ENCODE measurements around the gene KIF4A. TPM values are rescaled to one million over a fixed set of nuclear protein-coding genes. Genes with fewer than 3 reads are reported as not detected.

KIF4A gene
- polyA plus RNA-seq, 1 donor (not counting 4 experiments of a cell fraction or from before 2014, with no cell fraction given): 7.1 TPM

GRCh38 chrX:70452143-70452733, 162.3 kb downstream of the KIF4A start:
- DNase-seq (ENCODE audit: low read depth, low spot score) (no peak), FAIRE-seq (no peak)
- Histone ChIP-seq H3K4me3 (ENCODE audit: control insufficient read depth in 2 of 3, extremely low read depth in 1 of 3, insufficient read depth in 2 of 3, low read depth in 1 of 3, low read length in 3 of 3) (peak overlapping the region; percentile 45 to 60 (median 57)), H3K27ac (ENCODE audit: control insufficient read depth, insufficient read depth, low read length) (no peak overlapping the region), H3K4me1 (ENCODE audit: control insufficient read depth, extremely low read depth, insufficient read depth, low read length) (peaks cover 14% of the 10 kb centered on the region), H3K79me2 (ENCODE audit: control insufficient read depth, insufficient read depth, low read length) (no peaks in the 10 kb centered on the region), H3K27me3 (ENCODE audit: control insufficient read depth, extremely low read depth, insufficient read depth, low read length) (peaks cover 2% of the 10 kb centered on the region), H3K9ac (ENCODE audit: control insufficient read depth, extremely low read depth, insufficient read depth, low read length) (peak overlapping the region; percentile 44), H3K4me2 (ENCODE audit: control insufficient read depth, extremely low read depth, insufficient read depth, low read depth, low read length) (peak overlapping the region; percentile 62), H3K9me3 (ENCODE audit: control insufficient read depth, low read depth, low read length) (no peaks in the 10 kb centered on the region), H3K36me3 (ENCODE audit: control insufficient read depth in 2 of 2, extremely low read depth in 1 of 2, insufficient read depth in 2 of 2, low read length in 2 of 2) (no peaks in the 10 kb centered on the region), H4K20me1 (ENCODE audit: control insufficient read depth, extremely low read depth, insufficient read depth, low read length) (no peaks in the 10 kb centered on the region), H3K9me1 (ENCODE audit: control insufficient read depth, extremely low read depth, insufficient read depth, low read length) (no peaks in the 10 kb centered on the region), H2AFZ (ENCODE audit: control insufficient read depth, low read length) (peak overlapping the region; percentile 49)
- dilution Hi-C loops (cut with MboI; ENCODE audit: extremely low pct_ligation_motif_present, low sequenced_read_pairs): no loop called here
- TF ChIP-seq EZH2 (IDR thresholded peaks at IDR 0.05; ENCODE audit: low read length): no peak
- peak in 2 of 3 experiments; percentile 52 to 61 for TF ChIP-seq CTCF (optimal IDR thresholded peaks at IDR 0.05 in 1 of 3, IDR thresholded peaks at IDR 0.05 in 1 of 3, conservative IDR thresholded peaks at IDR 0.05 in 1 of 3; ENCODE audit: extremely low read depth in 1 of 3, insufficient read depth in 2 of 3, low read length in 3 of 3)

GRCh38 chrX:70453024-70453618, 163.2 kb downstream of the KIF4A start:
- Histone ChIP-seq H4K20me1 (ENCODE audit: control insufficient read depth, extremely low read depth, insufficient read depth, low read length) (no peaks in the 10 kb centered on the region), H3K27me3 (ENCODE audit: control insufficient read depth, extremely low read depth, insufficient read depth, low read length) (no peaks in the 10 kb centered on the region), H3K9ac (ENCODE audit: control insufficient read depth, extremely low read depth, insufficient read depth, low read length) (peak overlapping the region; percentile 44), H3K4me2 (ENCODE audit: control insufficient read depth, extremely low read depth, insufficient read depth, low read depth, low read length) (peak overlapping the region; percentile 62), H3K4me1 (ENCODE audit: control insufficient read depth, extremely low read depth, insufficient read depth, low read length) (peaks cover 14% of the 10 kb centered on the region), H3K36me3 (ENCODE audit: control insufficient read depth in 2 of 2, extremely low read depth in 1 of 2, insufficient read depth in 2 of 2, low read length in 2 of 2) (no peaks in the 10 kb centered on the region), H2AFZ (ENCODE audit: control insufficient read depth, low read length) (no peak overlapping the region), H3K9me1 (ENCODE audit: control insufficient read depth, extremely low read depth, insufficient read depth, low read length) (no peaks in the 10 kb centered on the region), H3K4me3 (ENCODE audit: control insufficient read depth in 2 of 3, extremely low read depth in 1 of 3, insufficient read depth in 2 of 3, low read depth in 1 of 3, low read length in 3 of 3) (peak overlapping the region; percentile 45 to 60 (median 57)), H3K27ac (ENCODE audit: control insufficient read depth, insufficient read depth, low read length) (no peak overlapping the region), H3K79me2 (ENCODE audit: control insufficient read depth, insufficient read depth, low read length) (no peaks in the 10 kb centered on the region), H3K9me3 (ENCODE audit: control insufficient read depth, low read depth, low read length) (no peaks in the 10 kb centered on the region)
- TF ChIP-seq EZH2 (IDR thresholded peaks at IDR 0.05; ENCODE audit: low read length) (no peak), CTCF (optimal IDR thresholded peaks at IDR 0.05 in 1 of 3, IDR thresholded peaks at IDR 0.05 in 1 of 3, conservative IDR thresholded peaks at IDR 0.05 in 1 of 3; ENCODE audit: extremely low read depth in 1 of 3, insufficient read depth in 2 of 3, low read length in 3 of 3) (no peak)
- dilution Hi-C loops (cut with MboI; ENCODE audit: extremely low pct_ligation_motif_present, low sequenced_read_pairs): no loop called here
- no peak for DNase-seq (ENCODE audit: low read depth, low spot score)
- no peak for FAIRE-seq
